Measurements from ENCODE around the gene NAT16.
"Not testable (repeated sequence)": the region's sequence is repeated elsewhere in the genome, so short reads cannot be mapped to it uniquely, and the experiment has no call there.

Gene NAT16

GRCh38 chr7:101159696-101160674, 20.1 kb downstream of the NAT16 start:
- no peak for DNase-seq (ENCODE audit: low spot score)

- DNase-seq (ENCODE audit: low spot score): no peak
Observed at GRCh38 chr7:101156866-101157589, 23.1 kb downstream of the NAT16 start.

- no peak for DNase-seq (ENCODE audit: low spot score)
Observed at GRCh38 chr7:101156277-101156676, 23.8 kb downstream of the NAT16 start.

GRCh38 chr7:101155303-101155702, 24.8 kb downstream of the NAT16 start:
- DNase-seq (ENCODE audit: low spot score): no peak

GRCh38 chr7:101154693-101155102, 25.4 kb downstream of the NAT16 start:
- DNase-seq (ENCODE audit: low spot score): no peak

GRCh38 chr7:101153969-101154692, 26.0 kb downstream of the NAT16 start, which contains the start of gene AP1S1:
Gene AP1S1, plus strand, starts transcription at chr7:101154476. Its CDS starts 39 bp downstream, at chr7:101154515.
- DNase-seq (ENCODE audit: low spot score): peak; percentile 99

GRCh38 chr7:101151908-101152651, 28.0 kb downstream of the NAT16 start:
- no peak for DNase-seq (ENCODE audit: low spot score)

GRCh38 chr7:101140746-101141382, 39.2 kb downstream of the NAT16 start:
- DNase-seq (ENCODE audit: low spot score): no peak

- no peak for DNase-seq (ENCODE audit: low spot score)
Observed at GRCh38 chr7:101140339-101140699, 39.8 kb downstream of the NAT16 start.

- DNase-seq (ENCODE audit: low spot score): peak; percentile 49
Observed at GRCh38 chr7:101138213-101138870, 41.8 kb downstream of the NAT16 start.

- no peak for DNase-seq (ENCODE audit: low spot score)
Observed at GRCh38 chr7:101137651-101138212, 42.4 kb downstream of the NAT16 start.

- no peak for DNase-seq (ENCODE audit: low spot score)
Observed at GRCh38 chr7:101134399-101134980, 45.6 kb downstream of the NAT16 start.

GRCh38 chr7:101133621-101134398, 46.3 kb downstream of the NAT16 start:
- no peak for DNase-seq (ENCODE audit: low spot score)

- not testable (repeated sequence) for DNase-seq (ENCODE audit: low spot score)
Observed at GRCh38 chr7:101132626-101133600, 47.2 kb downstream of the NAT16 start.

- DNase-seq (ENCODE audit: low spot score): no peak
Observed at GRCh38 chr7:101129603-101130117, 50.4 kb downstream of the NAT16 start.

GRCh38 chr7:101128040-101128834, 51.9 kb downstream of the NAT16 start:
- DNase-seq (ENCODE audit: low spot score): no peak

All from SK-N-DZ (cell line).